ENCODE measurements around the gene CCDC186.

The CCDC186 gene

DNA sequence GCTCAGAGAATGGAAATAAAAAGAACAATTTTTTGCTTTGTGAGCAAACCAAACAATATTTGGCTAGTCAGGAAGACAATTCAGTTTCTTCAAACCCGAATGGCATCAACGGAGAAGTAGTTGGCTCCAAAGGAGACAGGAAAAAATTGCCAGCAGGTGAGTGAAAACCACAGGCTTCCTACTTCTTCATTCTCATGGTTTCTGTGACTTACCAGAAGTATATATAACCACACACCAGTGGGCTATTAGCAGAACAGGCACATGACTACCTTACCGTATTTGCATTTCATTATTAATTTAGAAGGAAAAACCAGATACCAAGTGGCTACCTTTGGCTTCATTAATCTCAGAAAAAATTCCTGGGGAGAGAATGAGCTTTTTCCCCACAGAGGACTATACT is 14.0 kb upstream of the CCDC186 start:
- DNase-seq (ENCODE audit: low read depth) = no peak
- no peak overlapping the region for H3K4me3 ChIP-seq (ENCODE audit: low read length)
- TF ChIP-seq CTCF (conservative IDR thresholded peaks at IDR 0.05; ENCODE audit: low read depth, low read length) = no peak

DNA sequence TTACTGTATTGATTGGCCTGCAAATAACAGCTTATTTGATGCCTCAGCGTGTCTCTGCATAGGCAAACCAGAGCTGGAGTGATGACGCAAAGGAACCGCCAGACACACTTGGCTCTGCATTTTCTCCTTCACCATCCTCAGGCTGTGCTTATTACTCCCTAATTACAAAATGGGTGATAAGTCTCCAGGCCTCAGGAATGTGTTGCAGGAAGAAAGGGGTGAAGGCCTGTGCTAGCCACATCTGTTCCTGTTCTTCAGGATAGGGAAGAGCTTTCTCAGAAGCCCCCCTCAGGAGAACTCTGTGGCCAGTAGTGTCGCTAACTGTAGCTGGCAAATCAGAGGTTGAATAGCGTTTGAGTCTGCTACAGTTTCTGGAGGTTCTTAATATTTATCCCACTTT is 10.3 kb upstream of the CCDC186 start:
- no peak for DNase-seq (ENCODE audit: low read depth)
- no peak for TF ChIP-seq CTCF (conservative IDR thresholded peaks at IDR 0.05; ENCODE audit: low read depth, low read length)
- H3K4me3 ChIP-seq (ENCODE audit: low read length) = no peak overlapping the region

GRCh38 chr10:114183563-114183962 is 9.6 kb upstream of the CCDC186 start:
- no peak for DNase-seq (ENCODE audit: low read depth)
- TF ChIP-seq CTCF (conservative IDR thresholded peaks at IDR 0.05; ENCODE audit: low read depth, low read length) = no peak
- no peak overlapping the region for H3K4me3 ChIP-seq (ENCODE audit: low read length)

GRCh38 chr10:114181971-114182370 is 8.0 kb upstream of the CCDC186 start:
- TF ChIP-seq CTCF (conservative IDR thresholded peaks at IDR 0.05; ENCODE audit: low read depth, low read length) = no peak
- no peak overlapping the region for H3K4me3 ChIP-seq (ENCODE audit: low read length)
- no peak for DNase-seq (ENCODE audit: low read depth)

DNA sequence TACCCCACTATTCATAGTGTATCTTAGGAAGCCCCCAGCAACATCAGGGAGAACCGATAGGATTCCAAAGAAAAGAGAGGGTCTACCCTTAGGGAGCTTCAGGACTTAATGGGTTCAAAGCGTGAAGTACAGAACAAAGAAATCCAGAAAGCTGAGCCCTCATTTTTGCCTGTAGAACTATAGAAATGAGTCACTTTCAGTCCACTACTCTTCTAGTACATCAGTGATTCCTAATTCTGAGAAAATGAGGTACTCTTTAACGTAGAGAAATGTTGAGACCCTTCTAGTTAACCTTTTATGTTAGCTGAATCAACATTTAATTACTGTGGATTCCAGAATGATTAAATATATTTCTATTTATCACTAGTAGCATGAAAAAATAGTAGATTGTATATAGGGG is 6.9 kb upstream of the CCDC186 start:
- H3K4me3 ChIP-seq (ENCODE audit: low read length) = no peak overlapping the region
- no peak for DNase-seq (ENCODE audit: low read depth)
- TF ChIP-seq CTCF (conservative IDR thresholded peaks at IDR 0.05; ENCODE audit: low read depth, low read length) = no peak

DNA sequence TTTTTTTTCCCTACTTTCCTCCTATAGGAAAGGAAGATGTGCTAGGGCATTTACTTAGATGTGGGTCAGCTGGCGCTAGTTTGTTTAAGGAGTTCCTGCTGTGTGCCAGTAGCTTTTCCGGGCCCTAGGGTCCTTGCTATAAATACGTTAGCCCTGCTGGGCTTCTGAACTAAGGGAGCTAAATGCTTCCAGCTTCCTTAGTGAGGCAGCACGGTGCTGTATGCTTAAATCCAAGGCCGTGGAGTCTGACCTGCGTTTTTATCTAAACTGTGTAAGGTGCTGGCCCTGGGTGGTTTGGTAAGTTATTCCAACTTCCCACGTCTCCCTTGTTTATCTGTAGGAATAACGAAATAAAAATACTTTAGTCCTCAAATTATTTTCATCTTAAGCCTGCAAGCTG is 5.7 kb upstream of the CCDC186 start:
- H3K4me3 ChIP-seq (ENCODE audit: low read length) = no peak overlapping the region
- TF ChIP-seq CTCF (conservative IDR thresholded peaks at IDR 0.05; ENCODE audit: low read depth, low read length) = no peak
- DNase-seq (ENCODE audit: low read depth) = no peak

DNA sequence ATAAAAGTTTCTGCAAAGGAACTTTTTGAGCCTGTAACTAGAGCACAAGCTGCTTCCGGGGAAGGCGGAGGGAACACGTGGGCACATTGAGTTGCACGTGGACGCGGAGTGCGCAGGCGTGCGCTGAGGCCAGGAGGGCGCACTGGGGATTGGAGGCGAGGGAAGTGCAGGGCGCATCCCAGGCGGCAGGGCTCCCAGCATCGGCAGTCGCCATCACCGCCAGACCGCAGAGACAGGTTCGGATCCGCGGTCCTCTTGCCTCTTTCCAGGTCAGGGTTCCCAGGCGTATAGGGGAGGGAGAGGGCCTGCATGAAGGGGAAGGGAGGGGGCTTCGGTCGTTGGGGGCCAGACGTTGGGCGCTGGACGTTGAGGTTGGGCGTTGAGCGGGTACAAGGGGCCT is 5.1 kb upstream of the CCDC186 start, which contains the start of gene TDRD1:
TSS of gene TDRD1 (plus strand) at position 206 of the 400 bp plus-strand sequence. CDS start 8,479 bp downstream, outside the sequence.
- no peak for TF ChIP-seq CTCF (conservative IDR thresholded peaks at IDR 0.05; ENCODE audit: low read depth, low read length)
- no peak within 1 kb of the TSS for H3K4me3 ChIP-seq (ENCODE audit: low read length)
- no peak for DNase-seq (ENCODE audit: low read depth)

Measured in retinal pigment epithelial cell (primary cell).